Measurements from ENCODE around the gene TTYH3.
A peak's percentile ranks its signal among the peaks of the same experiment; 100 is the strongest.

TTYH3 gene

GRCh38 chr7:2623698-2624014 lies 8.1 kb upstream of the TTYH3 start:
- Histone ChIP-seq H3K9me3 (ENCODE audit: control insufficient read depth, insufficient read depth, low read depth, low read length) (no peaks in the 10 kb centered on the region), H3K27ac (ENCODE audit: extremely low read depth, low read depth, low read length) (no peak overlapping the region)
- POLR2A ChIA-PET, result no interaction called here

DNA sequence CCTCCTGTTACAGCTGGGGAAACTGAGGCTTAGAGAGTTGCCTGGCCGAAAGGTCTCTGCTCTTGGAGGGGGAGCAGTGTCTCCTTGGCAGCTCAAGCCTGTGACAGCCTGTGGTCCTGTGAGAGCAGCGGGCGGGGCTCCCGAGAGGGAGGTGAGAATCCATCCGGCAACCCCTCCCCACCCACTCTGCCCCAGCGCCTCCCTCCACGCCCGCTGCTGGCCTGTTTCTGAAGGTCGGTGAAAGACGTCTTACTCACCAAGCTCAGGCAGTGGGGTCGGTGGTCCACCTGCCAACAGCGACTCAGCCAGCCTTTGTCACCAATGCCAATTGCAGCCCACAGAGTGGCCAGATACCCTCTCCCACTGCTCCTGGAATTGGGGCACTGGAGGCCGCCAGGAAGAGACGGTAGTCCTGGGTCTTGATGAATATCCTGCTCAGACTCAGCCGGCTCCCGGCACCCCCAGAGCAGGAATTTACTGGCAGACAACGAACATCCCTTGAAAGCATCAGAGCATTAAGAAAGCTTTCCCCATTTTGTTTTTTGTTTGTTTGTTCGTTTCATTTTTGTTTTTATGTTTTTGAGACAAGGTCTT lies 7.4 kb upstream of the TTYH3 start:
- Histone ChIP-seq H3K36me3 (ENCODE audit: control insufficient read depth in 2 of 2, insufficient read depth in 1 of 2, low read length in 2 of 2) (no peaks in the 10 kb centered on the region), H3K4me3 (ENCODE audit: low read depth, low read length) (no peak overlapping the region), H3K9me3 (ENCODE audit: control insufficient read depth, insufficient read depth, low read depth, low read length) (no peaks in the 10 kb centered on the region), H3K27ac (ENCODE audit: extremely low read depth, low read depth, low read length) (no peak overlapping the region), H3K4me1 (ENCODE audit: control insufficient read depth, insufficient read depth, low read length) (no peaks in the 10 kb centered on the region)
- POLR2A ChIA-PET, result interaction anchor here (0.9 kb wide), 1 partner anchor 18 kb away, joined by 6 read pairs; no protein-coding TSS in a partner anchor
- CTCF ChIA-PET, result interaction anchor here (0.6 kb wide), 2 partner anchors 28 to 81 kb away, joined by 3 to 4 read pairs; no protein-coding TSS in a partner anchor
- no peak for TF ChIP-seq ZNF707 (tag by site-specific recombination; IDR thresholded peaks at IDR 0.05)
- no peak for TF ChIP-seq ZNF433 (tag by site-specific recombination; IDR thresholded peaks at IDR 0.05; ENCODE audit: low read depth)
- TF ChIP-seq EGR2 (tag by site-specific recombination; IDR thresholded peaks at IDR 0.05; ENCODE audit: low read depth), result peak; percentile 64
- TF ChIP-seq, protein P1, sequence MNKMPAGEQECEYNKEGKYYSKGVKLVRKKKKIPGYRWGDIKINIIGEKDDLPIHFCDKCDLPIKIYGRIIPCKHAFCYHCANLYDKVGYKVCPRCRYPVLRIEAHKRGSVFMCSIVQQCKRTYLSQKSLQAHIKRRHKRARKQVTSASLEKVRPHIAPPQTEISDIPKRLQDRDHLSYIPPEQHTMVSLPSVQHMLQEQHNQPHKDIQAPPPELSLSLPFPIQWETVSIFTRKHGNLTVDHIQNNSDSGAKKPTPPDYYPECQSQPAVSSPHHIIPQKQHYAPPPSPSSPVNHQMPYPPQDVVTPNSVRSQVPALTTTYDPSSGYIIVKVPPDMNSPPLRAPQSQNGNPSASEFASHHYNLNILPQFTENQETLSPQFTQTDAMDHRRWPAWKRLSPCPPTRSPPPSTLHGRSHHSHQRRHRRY (tag by site-specific recombination; IDR thresholded peaks at IDR 0.05), result no peak
- TF ChIP-seq ZNF416 (tag by site-specific recombination; IDR thresholded peaks at IDR 0.05), result no peak
- peak; percentile 47 for TF ChIP-seq ZFHX2 (tag by site-specific recombination; conservative IDR thresholded peaks at IDR 0.05)
- TF ChIP-seq, protein P2, sequence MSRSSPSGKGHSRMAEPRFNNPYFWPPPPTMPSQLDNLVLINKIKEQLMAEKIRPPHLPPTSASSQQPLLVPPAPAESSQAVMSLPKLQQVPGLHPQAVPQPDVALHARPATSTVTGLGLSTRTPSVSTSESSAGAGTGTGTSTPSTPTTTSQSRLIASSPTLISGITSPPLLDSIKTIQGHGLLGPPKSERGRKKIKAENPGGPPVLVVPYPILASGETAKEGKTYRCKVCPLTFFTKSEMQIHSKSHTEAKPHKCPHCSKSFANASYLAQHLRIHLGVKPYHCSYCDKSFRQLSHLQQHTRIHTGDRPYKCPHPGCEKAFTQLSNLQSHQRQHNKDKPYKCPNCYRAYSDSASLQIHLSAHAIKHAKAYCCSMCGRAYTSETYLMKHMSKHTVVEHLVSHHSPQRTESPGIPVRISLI (tag by site-specific recombination; IDR thresholded peaks at IDR 0.05), result no peak
- no peak for TF ChIP-seq ZNF302 (tag by site-specific recombination; IDR thresholded peaks at IDR 0.05; ENCODE audit: low read depth)
- TF ChIP-seq KLF1 (tag by site-specific recombination; IDR thresholded peaks at IDR 0.05), result peak; percentile 97
- TF ChIP-seq, protein P3, sequence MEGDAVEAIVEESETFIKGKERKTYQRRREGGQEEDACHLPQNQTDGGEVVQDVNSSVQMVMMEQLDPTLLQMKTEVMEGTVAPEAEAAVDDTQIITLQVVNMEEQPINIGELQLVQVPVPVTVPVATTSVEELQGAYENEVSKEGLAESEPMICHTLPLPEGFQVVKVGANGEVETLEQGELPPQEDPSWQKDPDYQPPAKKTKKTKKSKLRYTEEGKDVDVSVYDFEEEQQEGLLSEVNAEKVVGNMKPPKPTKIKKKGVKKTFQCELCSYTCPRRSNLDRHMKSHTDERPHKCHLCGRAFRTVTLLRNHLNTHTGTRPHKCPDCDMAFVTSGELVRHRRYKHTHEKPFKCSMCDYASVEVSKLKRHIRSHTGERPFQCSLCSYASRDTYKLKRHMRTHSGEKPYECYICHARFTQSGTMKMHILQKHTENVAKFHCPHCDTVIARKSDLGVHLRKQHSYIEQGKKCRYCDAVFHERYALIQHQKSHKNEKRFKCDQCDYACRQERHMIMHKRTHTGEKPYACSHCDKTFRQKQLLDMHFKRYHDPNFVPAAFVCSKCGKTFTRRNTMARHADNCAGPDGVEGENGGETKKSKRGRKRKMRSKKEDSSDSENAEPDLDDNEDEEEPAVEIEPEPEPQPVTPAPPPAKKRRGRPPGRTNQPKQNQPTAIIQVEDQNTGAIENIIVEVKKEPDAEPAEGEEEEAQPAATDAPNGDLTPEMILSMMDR (tag by site-specific recombination; IDR thresholded peaks at IDR 0.05), result no peak
- TF ChIP-seq ZNF221 (tag by site-specific recombination; IDR thresholded peaks at IDR 0.05; ENCODE audit: borderline replicate concordance), result no peak
- TF ChIP-seq ZSCAN16 (tag by site-specific recombination; IDR thresholded peaks at IDR 0.05), result no peak
- TF ChIP-seq ZSCAN4 (tag by site-specific recombination; IDR thresholded peaks at IDR 0.05), result no peak

More at GRCh38 chr7:2623698-2624014, 8.1 kb upstream of the TTYH3 start:
- H3K36me3 ChIP-seq (ENCODE audit: control insufficient read depth in 2 of 2, insufficient read depth in 1 of 2, low read length in 2 of 2), result no peaks in the 10 kb centered on the region
- H3K4me1 ChIP-seq (ENCODE audit: control insufficient read depth, insufficient read depth, low read length), result no peaks in the 10 kb centered on the region
- TF ChIP-seq MYNN (tag by site-specific recombination; IDR thresholded peaks at IDR 0.05; ENCODE audit: borderline replicate concordance) (no peak), BCL6B (tag by site-specific recombination; IDR thresholded peaks at IDR 0.05) (no peak), ZNF26 (tag by site-specific recombination; IDR thresholded peaks at IDR 0.05) (no peak), ZFHX2 (tag by site-specific recombination; conservative IDR thresholded peaks at IDR 0.05) (0 out of 2 replicates have a peak, but pooled peaks have one; percentile 6)
- TF ChIP-seq, protein P4, sequence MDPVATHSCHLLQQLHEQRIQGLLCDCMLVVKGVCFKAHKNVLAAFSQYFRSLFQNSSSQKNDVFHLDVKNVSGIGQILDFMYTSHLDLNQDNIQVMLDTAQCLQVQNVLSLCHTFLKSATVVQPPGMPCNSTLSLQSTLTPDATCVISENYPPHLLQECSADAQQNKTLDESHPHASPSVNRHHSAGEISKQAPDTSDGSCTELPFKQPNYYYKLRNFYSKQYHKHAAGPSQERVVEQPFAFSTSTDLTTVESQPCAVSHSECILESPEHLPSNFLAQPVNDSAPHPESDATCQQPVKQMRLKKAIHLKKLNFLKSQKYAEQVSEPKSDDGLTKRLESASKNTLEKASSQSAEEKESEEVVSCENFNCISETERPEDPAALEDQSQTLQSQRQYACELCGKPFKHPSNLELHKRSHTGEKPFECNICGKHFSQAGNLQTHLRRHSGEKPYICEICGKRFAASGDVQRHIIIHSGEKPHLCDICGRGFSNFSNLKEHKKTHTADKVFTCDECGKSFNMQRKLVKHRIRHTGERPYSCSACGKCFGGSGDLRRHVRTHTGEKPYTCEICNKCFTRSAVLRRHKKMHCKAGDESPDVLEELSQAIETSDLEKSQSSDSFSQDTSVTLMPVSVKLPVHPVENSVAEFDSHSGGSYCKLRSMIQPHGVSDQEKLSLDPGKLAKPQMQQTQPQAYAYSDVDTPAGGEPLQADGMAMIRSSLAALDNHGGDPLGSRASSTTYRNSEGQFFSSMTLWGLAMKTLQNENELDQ (tag by site-specific recombination; IDR thresholded peaks at IDR 0.05; ENCODE audit: low read depth), result no peak
- CTCF ChIA-PET, result no interaction called here
- H3K4me3 ChIP-seq (ENCODE audit: low read depth, low read length), result no peak overlapping the region

Data from HEK293 (cell line).